RKO (cell line): ENCODE results near the gene STK35.

Experiments used
- DNase-seq: peaks from one replicate; pipeline ENCODE4 v3.0.0-alpha.2; 2016; ENCODE audit warnings: low spot score

STK35 gene

DNA sequence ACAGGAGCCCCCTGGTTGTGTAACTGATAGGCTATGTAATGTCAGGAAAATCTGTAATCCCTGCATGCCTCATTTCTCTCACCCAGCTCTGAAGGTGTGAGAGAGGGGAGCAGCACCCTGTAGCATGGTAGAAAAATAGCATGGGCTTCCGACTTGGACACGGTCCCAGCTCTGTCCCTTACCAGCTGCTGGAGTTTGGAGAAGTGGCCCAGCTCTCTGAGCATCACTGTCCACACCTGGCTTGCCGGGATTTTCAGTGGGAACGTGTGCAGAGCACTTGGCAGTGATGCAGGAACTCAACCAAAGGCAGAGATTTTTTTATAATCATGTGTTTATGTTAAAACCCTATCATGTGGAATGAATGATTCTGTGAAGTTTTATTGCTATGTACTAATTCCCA, 34.6 kb downstream of the STK35 start:
- no peak for DNase-seq

GRCh38 chr20:2137552-2138201, 36.0 kb downstream of the STK35 start:
- no peak for DNase-seq

DNA sequence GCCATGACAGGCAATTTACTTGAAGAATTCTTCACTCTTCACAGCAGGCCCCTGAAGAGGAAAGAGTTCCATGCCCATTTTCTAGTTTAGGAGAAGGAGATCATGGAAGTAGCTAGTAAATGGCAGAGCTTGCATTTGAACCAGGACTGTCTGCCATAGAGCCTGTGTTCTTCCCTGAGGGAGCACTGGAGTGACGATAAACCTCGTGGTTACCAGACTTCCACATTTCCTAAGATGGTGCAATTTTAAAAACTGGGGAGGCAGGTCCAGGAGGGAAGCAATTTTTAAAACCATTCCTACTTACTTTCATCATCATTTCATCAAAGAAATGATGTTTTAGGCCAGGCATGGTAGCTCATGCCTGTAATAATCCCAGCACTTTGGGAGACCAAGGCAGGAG, 36.8 kb downstream of the STK35 start:
- no peak for DNase-seq

- DNase-seq = no peak
These were observed 37.6 kb downstream of the STK35 start for GRCh38 chr20:2139250-2139649.

DNA sequence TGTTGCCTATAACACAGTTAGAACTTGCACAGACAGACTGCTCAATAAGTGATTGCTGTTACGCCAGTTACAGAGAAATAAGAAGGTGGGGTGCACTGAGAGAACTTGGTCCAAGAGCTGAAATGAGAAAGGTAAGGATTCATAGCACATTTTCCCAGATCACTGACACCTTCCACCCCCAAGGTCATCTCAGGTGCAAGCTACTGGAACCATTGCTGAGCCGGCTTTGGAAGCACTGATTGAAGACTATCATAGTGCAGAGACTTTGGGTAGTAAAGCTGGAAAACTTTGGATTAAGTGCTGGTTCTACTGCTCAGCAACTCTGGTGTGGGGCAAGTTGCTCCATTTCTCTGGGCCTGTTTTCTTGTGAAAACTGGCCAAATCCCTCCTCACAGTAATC, 38.1 kb downstream of the STK35 start:
- DNase-seq = no peak

DNA sequence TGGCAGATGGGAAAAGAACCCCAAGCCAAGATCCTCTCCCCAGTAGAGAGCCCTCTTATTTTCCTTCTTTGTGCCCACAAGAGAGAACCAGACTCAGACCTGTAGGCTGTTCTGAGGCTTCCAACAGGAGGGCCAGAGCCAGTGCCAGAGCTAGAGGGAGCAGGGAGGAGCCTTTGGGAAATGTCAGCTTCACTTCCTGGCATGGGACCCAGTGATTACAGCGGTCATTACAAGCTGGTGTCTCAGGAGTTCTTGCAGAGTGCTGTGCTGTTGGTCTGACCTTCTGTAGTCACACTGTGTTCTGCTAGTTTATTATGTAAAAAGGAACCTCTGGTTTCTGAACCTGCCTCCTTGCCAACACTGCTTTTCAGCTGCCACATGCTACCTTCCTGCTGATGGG, 38.9 kb downstream of the STK35 start:
- DNase-seq = no peak

DNA sequence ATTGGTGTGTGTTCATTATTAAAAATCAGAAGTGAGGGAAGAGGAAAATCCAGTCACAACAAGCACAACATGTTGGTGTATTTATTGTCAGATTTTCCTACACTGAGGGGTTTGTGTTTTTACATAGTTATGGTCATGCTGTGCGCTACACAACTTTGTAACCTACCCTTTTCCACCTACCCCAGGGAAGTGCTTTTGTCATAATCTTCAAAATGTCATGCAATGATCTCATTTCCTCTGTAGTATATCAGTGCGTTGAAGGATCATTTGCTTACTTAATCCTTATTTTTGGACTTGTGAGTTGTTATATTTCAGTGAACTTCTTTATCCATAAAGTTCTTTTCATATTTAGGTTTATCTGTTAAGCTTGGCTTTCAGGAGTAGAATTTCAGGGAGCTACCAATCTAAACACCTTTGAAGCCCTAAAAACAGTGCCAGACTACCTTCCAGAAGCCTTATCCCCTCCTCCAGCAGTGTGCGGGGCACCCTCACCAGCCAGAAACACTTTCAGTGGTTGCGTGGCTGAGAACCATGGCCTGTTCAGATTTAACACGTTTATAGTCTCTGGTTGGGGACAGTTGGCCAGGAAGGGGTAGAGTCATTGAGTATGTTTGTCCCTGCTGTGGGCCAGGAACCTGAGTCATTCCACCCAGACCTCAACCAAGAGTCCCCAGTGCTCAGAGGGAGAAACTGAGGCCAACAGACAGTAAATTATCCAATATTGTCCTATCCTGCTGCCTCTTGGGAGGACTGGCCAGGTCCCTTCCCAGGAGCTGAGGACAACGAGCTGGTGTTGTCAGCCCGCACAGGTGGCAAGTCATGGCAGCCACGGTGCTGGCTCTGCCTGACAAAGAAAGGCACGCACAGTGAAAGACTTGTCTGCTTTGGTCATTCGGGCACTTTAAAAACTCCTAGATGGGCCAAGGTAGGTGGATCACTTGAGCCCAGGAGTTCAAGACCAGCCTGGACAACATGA, 40.3 kb downstream of the STK35 start:
- DNase-seq = no peak

DNA sequence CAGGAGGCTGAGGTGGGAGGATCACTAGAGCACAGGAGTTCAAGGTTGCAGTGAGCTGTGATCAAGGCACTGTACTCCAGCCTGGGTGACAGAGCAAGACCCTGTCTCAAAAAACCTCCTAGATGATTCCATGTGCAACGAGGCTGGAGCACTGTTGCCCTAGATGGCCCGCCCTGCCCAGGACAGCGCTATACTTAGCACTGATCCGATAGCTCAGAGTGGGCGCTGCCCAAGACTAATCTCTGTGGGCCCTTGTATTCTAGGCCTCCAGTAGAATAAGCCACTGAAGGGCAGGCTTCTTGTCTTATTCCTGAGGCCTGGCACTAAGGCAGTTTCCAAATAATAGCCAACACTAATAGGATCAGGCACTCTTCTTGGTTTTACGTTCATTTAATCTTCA, 41.0 kb downstream of the STK35 start:
- DNase-seq = no peak

DNA sequence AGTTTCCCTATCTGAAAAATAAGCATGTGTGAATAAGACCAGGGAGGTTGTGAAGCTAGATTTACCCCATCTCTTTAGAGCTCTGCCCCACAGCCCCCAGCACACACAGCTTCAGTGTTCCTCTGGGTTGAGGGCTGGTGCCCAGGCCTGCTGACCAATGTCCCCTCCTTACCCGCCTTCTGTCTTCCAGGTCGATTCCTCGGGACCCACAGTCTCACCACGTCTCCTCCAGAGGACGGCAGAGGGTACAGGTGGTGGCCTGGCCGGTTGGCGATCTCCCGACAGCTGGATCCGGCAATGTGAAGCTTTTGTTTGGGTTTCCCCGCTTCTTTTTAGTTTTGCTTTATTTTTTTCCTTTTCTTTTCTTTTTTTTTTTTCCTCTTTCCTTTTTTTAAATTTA, 42.0 kb downstream of the STK35 start:
- DNase-seq = no peak

- no peak for DNase-seq
These were observed 43.2 kb downstream of the STK35 start for GRCh38 chr20:2144850-2145249.

- no peak for DNase-seq
These were observed 43.7 kb downstream of the STK35 start for GRCh38 chr20:2145376-2145775.

GRCh38 chr20:2146080-2146867, 44.6 kb downstream of the STK35 start:
- no peak for DNase-seq

DNA sequence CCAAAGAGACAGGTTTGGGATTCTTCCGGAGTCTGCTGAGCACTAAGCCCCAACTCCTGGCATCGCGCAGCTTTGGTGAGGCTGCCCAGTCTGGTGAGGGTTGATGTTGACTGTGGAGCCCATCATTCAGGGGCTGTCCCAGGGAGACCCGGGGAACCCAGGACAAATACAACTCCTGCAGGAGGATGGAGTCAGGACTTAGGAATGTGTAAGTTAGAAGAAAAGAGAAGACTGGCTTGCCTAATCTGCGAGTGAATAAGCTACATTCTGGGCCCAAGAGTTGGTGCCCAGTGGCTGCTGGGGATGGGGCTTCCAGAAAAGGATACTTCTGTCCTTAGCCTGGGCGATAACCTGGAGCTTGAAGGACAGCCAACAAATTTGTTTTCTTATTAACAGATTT, 47.9 kb downstream of the STK35 start:
- no peak for DNase-seq

- no peak for DNase-seq
These were observed 49.0 kb downstream of the STK35 start for GRCh38 chr20:2150660-2151059.

- no peak for DNase-seq
These were observed 50.2 kb downstream of the STK35 start for GRCh38 chr20:2151858-2152281.

DNA sequence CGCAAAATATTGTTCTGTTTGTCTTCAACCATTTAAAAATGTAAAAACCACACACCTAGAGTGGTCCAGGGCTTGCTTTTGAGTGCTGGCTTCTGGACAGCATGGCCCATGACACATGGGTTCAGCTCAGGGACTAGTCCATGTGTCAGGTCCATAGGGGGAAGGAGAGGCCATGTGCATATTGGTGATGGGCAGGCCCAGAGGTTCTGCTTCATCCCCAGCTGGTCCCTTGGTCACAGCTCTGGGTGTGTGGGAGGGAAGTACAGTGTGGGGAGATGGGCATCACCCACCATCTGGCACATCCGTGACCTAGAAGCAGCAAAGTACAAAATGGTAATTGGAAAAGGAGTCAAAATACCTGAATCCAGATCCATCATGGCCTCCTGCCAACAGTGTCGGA, 50.7 kb downstream of the STK35 start:
- DNase-seq = no peak

DNA sequence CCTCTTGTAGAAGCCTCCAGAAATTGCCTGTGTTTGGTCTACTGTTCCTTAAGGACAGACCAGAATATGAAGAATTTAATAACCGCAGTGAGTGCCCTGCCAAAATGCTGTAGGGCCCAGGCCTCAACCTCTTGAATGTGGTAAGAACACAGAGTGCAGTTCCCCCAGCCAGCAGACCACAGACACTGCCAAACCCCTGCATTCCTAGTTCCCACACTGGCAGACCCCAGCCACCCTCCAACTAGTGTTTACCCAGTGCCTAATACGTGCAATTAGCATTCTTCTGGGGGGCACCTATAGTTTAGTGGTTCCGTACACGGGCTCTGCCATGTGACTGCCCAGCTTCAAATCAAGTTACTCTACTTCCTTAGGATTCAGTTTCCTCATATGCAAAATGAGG, 51.7 kb downstream of the STK35 start:
- DNase-seq = no peak

DNA sequence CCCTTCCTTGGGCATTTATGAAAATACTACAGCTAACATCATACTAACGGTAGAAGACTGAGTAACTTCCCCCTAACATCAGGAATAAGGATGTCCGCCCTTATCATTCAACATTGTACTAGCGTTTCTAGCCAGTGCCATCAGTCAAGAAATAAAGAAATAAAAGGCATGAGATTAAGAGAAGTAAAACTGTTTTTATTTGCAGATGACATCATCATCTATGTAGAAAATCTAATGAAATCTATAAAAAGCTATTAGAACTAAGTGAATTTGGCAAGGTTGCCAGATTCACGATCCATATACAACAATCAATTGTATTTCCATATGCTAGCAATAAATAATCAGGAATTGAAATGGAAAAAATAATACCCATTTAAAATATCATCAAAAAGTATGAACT, 54.6 kb downstream of the STK35 start:
- no peak for DNase-seq

DNA sequence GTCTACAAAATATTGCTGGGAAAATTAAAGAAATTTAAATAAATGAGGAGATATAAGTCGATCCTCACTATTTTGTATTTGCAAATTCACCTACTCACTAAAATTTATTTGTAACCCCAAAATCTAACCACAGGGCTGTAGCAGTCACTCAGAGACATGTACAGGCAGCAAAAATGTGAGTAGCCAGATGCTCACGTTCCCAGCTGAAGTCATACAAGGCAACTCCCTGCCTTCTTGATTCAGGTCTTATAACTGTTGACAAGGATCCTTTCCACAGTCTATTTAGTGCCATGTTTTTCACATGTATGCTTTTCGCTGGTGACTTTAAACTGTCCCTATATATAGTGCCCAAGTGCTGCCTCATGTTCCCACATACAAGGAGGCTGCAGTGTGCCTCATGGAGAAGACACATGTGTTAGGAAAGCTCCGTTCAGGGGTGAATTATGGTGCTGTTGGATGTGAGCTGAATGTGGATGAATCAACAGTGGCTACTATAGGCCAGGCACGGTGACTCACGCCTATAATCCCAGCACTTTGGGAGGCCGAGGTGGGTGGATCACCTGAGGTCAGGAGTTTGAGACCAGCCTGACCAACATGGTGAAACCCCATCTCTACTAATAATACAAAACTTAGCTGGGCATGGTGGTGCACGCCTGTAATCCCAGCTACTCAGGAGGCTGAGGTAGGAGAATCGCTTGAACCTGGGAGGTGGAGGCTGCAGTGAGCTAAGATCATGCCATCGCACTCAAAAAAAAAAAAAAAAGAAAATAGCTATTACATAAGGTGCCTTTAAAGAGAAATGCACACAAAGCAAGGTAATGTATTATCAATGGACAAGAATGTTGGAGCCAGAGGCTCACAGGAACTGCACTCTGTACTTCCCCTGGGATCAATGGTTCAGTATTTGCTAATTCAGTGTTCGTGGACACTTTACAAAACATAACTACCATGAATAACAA, 55.3 kb downstream of the STK35 start:
- no peak for DNase-seq

GRCh38 chr20:2162125-2162822, 60.6 kb downstream of the STK35 start:
- no peak for DNase-seq

GRCh38 chr20:2162823-2163166, 61.2 kb downstream of the STK35 start:
- no peak for DNase-seq
